NCI-H146 (cell line): ENCODE data around the gene KCNK7.
A peak's percentile ranks its signal among the peaks of the same experiment; 100 is the strongest.

Source experiments
- DNase-seq: peaks from one replicate; lab custom pipeline; 2025; lab: John Stamatoyannopoulos, UW

KCNK7 gene

GRCh38 chr11:65557280-65558001, 38.2 kb downstream of the KCNK7 start:
- DNase-seq, result peak; percentile 33

GRCh38 chr11:65556470-65557279, 38.9 kb downstream of the KCNK7 start:
- no peak for DNase-seq

GRCh38 chr11:65555693-65556231, 39.8 kb downstream of the KCNK7 start:
- no peak for DNase-seq

- DNase-seq, result no peak
Observed at GRCh38 chr11:65554842-65555430, 40.7 kb downstream of the KCNK7 start.

- no peak for DNase-seq
Observed at GRCh38 chr11:65554057-65554818, 41.4 kb downstream of the KCNK7 start.

GRCh38 chr11:65553301-65554001, 42.1 kb downstream of the KCNK7 start:
- DNase-seq, result no peak

- DNase-seq, result no peak
Observed at GRCh38 chr11:65552388-65552951, 43.1 kb downstream of the KCNK7 start.

- DNase-seq, result peak; percentile 91
Observed at GRCh38 chr11:65551572-65552387, 43.8 kb downstream of the KCNK7 start.

GRCh38 chr11:65549096-65549495, 46.5 kb downstream of the KCNK7 start:
- no peak for DNase-seq

GRCh38 chr11:65548395-65548794, 47.2 kb downstream of the KCNK7 start:
- no peak for DNase-seq

GRCh38 chr11:65547446-65548125, 48.0 kb downstream of the KCNK7 start:
- no peak for DNase-seq

GRCh38 chr11:65546217-65546958, 49.2 kb downstream of the KCNK7 start:
- peak; percentile 48 for DNase-seq

GRCh38 chr11:65545853-65546216, 49.8 kb downstream of the KCNK7 start:
- DNase-seq, result no peak
